GM18519 (cell line): ENCODE measurements around the gene ADAMTS12.

ENCODE experiments used
- ATAC-seq: cut with Tn5 transposase; IDR thresholded peaks from one replicate; pipeline ENCODE4 v1.9.1; 2021; ENCODE audit warnings: mild to moderate bottlenecking, moderate library complexity; ENCODE audit not compliant: unreplicated experiment, low FRiP score

The ADAMTS12 gene

DNA sequence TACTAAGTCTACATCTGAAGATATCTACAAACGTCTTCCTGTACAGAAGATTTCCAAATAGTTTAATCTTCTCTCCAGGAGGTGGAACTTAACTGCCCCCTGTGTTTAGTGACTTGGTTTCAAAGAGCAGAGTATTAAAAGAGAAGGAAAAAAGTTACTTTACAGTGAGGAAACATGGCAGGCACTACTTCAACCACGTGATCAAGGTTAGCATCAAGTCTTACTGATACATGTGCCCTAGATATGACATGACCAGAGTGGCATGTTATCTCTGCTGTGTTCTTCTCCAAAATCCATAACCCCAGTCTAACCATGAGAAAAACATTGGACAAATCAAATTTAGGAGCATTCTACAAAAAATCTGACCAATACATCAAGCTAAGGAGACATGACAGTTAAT, 125.8 kb downstream of the ADAMTS12 start:
- ATAC-seq, result no peak

DNA sequence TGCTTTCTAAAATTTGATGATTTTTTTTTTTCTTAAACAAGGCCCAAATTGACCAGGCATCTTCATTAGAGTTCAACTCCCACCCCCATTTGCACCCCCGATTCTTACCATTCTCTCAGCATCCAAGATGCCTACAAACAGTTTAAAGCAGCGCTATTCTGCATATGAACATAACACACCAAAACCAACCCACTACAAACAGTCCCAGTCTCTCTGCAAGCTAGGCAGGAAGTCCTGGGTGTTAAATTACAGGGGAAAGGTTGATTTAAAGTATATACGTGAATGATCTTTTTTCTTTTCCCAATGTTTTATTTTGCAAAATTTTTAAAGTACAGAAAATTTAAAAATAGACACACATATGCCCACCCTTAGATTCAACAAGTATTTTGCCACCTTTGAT, 127.0 kb downstream of the ADAMTS12 start:
- no peak for ATAC-seq

DNA sequence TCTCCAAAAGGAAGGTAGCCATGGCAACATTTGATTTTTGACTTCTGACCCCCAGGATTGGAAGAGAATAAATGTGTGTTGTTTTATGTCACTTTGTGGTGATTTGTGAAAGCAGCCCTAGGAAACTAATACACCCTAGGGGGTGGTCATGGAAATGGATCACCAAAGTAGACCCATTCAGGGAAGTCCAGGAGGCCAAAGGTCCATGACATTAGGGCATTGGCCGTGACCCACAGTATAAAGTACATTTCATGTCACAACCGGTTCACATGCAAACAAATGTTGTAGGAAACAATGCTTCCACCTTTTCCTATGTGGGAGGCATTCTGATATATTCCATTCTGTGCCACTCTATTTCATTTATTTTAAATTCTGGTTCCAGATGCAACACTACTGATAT, 128.4 kb downstream of the ADAMTS12 start:
- ATAC-seq, result no peak

DNA sequence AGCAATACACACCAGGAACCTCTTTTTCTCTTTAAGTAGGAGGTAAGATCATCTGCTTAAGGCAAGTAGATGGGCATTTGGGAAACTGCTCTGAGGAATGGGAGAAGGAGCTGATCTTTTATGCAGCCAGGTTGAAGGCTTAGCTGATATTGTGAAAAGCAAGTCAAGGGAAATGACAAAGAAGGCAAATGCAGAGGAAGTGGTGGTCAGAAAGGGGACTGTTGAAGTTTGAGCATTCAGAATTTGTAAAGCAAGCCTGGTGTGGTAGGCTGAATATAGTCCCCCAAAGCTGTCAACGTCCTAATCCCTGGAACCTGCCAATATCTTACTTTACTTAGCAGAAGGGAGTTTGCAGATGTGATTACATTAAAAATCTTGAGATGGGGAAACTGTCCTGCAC, 128.9 kb downstream of the ADAMTS12 start:
- ATAC-seq, result no peak

DNA sequence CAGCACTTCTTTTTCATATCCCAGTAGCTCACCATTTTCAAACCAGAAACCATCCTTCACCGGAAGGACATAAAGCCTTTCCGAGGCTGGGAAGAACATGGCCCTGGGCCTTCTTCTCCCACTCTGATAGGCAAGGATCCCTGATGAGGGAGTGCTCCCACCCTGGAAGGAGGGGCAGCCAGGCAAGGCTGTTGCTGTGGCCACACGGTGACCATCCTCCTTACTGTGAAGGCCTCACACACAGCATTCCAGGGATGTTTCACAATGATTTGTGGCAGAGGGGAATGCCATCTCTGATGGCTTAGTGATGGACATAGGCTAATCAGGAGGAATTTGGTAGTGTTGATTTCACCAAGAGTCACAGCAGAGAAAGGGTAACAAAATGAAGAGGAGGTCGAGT, 130.7 kb downstream of the ADAMTS12 start:
- no peak for ATAC-seq

DNA sequence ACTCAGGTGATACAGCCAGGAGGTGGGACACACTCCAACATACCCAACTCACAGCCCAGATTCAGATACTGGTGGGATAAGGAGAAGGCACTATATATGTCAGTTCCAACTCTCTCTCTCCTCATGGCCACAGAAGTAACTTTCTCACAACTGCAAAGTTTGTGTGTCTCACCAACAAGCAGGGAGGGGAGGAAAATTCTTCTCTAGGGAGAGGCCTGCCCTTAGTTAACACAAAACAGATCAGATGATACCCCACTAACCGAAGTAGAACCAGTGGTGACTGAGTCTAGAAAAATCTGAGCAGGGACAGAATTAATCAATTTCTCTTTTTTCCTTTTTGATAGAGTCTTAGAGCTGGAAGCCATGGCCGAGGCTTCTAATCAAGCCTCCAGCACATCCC, 133.1 kb downstream of the ADAMTS12 start:
- no peak for ATAC-seq

DNA sequence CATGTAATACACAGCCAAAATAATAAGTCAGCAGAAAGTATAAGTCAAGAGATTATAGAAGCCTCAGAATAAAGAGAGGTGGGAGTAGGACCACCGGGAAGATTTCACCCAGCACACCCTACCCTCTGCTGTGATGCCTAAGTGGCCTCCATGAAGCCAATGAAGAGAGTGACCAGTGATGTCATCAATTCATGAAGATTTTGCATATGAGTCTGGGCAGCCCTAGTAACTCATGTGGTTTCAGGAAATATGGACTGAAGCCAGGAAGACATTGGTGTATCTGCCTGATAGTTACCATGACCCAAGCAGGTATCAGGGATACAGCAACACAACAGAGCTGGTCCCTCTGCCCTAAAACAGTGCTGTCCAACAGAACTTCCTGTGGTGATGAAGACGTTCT, 135.3 kb downstream of the ADAMTS12 start:
- ATAC-seq, result no peak

DNA sequence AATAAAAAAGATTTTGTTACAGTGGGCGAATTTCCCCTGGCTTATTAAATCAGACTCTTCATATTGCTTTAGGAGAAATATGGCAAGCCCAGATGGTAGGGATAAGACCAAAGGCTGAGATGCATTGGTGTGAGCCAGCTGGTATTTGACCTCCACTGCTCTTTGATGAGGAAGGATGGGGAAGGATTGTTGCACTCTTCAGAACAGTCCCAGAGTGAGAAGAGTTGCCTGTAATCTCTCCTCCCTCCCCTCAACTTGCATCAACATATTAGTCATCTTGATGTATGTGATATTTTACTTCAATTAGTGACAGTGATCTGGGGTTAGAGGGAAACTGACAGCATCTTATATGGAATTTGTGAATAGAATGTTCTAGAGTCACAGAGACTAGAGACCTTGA, 136.6 kb downstream of the ADAMTS12 start:
- ATAC-seq, result no peak

DNA sequence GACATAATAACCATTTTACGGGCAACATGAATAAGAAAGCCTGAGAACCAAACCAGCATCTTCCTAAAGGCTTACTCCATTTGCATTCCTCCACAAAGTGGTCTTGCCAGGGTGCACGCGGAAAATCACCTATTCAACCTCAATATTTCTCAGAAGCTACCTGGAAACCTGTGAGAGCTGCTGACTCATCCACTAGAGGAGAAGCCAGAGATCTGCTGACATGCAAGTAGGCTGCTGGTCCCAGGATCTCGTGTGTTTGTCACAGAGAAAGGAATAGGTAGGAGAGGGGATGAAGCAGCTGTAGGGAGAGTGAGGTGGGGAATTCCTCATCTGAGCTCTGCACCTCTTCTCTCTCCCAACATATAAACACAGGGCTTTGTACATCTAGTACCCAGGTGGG, 138.1 kb downstream of the ADAMTS12 start:
- ATAC-seq, result no peak

DNA sequence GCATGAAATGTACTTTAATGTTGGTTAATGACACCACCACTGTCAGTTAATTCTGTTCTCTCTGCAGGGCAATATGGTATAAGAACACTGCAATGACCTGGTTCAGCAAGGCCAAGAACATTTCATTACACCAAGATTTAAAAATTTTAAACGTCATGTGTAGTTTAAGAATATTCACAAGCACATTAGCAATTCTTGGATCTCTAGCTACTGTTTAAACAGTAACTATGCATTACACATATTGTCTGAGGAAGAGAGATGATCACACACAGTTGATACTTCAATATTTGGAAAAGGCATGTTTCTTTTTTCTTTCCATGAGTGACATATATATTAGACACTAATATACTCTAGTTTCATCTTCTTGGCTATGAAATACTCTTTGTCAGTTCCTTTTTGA, 143.0 kb downstream of the ADAMTS12 start:
- no peak for ATAC-seq

DNA sequence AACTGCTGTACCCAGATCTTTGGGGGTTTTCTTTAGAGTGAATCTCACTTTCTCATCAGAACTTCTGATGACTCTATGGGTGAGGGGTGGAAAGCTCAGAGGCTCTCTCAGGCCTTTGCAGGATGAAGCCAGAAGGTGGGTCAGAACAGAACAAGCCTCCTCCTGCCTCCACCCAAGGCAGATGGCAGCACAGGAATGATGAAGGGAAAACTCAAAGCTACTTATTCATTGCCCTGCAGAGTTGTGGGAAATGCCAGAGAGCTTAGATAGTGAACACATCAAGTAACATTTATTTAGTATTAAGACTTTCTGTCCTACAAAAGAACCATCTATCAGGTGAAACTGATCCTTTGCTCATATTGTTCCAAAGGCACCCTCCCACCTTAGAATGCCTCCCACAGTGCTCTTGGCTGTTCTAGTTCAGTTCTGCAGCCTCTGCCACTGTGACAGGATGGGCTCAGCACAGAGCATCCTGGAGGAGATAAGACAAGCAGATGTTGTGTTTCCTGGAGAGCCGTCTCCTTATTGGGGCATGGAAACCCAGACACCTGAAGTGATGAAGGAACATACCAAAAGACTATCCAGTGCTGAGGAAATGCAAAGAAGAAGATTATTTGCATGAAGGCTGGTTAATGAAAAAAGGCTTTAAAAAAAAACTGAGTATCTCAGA, 146.6 kb downstream of the ADAMTS12 start:
- no peak for ATAC-seq

DNA sequence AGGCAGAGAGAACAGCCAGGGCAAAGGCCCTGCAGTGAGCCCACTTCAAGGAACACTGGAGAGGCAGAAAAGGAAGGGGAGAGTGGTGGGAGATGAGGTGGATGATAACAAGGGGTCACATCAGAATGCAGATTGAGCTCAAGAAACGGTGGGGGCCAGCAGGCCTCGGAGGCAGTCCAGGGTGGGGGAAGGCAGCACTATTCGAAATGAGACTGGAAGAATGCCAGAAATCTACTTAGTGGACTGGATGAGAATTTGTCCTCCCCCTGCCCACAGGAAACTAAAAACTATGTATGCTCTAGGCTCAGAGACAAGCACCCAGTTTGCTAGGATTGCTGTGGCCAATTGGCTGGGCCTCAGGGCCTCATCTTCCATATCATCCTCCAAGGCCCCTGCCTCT, 148.7 kb downstream of the ADAMTS12 start:
- no peak for ATAC-seq

DNA sequence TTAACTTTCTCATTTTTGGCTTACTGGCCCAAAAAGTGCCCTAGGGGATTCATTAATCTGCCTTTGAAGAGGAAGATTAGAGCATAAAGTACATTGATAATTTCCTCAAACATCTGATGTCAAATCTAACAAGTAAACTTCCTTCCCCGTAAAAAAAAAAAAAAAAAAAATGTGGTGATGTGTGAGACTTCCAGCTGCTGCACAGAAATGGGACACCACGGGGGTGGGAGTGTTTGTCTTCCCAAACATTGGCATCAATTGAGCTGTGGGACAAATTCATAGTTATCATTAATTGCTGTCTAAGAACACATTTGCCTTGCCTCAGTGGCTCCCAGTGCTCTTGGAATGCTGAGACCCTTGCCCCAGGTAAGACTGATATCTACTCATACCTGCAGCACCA, 149.6 kb downstream of the ADAMTS12 start:
- no peak for ATAC-seq

DNA sequence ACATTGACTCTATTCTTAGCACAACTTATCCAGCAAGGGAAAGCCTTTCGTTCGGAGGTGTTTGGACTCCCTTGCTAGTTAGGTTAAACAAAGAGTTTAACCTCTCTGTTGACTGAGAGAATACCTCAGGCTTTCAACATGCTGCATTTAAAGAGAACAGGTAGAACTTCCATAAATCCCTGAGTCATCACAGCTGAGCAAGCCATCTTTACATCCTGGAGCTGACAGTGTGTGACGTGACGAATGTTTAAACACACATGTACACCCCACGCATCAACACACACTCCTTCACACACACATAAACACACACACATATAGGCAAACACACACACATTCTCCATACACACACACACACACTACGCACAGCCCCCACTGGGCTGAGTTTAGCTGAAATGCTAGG, 152.8 kb downstream of the ADAMTS12 start:
- ATAC-seq, result no peak

DNA sequence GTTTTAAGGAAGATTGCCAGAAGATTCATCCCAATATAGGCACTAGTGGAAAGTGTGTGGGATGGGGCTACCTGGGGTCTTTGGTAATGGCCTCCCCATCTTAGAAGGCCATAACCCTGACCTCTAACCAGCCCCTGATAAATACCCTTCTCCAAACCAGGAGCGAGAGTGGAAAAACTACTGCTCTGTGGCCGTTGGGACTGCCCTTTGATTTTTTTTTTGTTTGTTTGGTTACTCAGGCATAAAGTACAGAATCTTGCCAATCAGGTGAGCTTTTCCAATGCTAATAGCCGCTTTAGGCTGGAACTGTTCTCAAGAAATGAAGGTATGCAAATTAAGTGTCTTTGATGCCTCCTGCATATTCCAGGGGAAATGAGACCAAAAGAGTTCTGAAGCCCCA, 153.7 kb downstream of the ADAMTS12 start:
- no peak for ATAC-seq

DNA sequence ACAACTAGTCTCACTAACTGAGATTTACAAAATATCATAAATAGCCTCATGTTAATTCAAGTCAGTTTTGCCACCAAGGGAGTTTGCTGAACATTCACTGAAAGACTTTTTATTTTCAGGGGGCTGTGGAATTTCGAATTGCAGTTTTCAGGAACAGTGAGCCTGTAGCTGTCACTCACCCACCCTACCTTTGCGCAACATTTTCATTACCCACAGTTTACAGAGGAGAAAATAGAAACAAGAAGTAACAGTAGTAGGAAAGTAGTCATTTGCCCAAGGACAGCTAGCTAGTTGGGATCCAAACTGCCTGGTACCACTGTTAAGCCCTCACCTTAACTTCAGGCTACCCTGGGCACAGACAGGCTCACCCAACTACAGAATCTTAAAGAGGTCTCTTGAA, 154.1 kb downstream of the ADAMTS12 start:
- ATAC-seq, result no peak

DNA sequence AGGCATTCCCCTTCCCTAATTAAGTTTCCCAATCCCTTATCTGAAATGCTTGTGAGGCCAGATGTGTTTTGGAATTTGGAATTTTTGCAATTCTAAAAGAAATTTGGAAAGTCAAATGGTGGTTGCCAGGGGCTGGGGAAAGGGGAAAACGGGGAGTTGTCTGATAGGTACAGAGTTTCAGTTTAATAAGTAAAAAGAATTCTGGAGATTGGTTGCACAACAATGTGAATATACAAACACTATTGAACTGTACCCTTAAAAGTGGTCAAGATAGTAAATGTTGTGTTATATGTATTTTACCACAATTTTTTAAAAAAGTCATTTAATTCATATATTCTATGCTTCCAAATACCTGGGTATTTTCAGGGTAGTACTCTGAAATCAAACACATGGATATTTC, 154.5 kb downstream of the ADAMTS12 start:
- ATAC-seq, result no peak

DNA sequence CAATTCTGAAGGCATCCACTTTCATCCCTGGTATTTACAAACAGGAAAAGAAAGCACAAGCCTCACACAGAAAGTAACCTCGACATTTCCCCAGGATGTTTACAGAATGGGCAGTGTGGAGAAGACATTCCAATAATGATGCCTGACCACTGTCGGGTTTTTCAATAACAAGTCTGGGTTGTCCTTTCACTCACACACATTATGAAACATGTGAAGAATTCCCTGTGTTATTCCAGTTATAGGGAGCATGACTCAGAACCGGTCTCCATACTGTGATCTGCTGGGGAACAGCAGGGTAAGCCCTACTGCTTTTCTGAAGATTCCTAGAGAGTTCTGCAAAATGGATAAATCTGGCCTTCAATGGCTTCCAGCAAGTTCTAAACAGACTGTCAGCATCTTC, 155.3 kb downstream of the ADAMTS12 start:
- ATAC-seq, result no peak

DNA sequence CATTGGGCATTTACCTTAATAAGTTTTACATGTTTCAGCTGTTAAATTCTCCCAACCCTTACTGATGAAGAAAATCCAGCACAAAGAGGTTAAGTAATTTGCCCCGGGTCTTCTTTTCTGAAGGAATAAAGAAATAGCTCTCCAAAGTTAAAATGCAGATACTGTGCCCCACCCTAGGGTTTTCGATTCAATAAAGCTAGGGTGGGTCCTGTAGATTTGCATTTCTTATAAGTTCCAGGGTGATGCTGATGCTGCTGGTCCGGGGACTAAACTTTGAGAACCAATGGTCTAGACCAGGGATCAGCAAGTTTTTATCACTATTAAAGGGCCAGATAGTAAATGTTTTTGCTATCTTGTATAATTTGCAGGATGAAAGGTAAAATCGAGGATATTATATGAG, 156.7 kb downstream of the ADAMTS12 start:
- ATAC-seq, result no peak

DNA sequence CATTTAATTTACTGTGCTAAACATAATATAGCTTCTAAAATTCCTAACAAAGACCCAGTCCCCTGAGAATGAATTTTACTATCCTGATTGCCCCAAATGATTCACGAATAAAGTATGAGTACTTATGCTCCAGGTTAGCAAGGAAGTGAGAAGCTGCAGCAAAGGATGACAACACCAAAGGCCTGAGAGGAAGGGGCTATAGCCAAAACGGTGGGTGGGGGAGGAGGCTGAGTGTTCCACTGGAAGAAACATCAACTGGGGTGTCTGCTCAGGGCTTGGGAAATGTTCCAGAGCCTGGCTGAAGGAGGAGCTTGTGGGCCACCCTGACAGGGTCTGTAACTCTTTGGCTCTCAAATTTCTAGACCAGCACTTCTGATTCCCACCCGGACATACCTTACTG, 157.3 kb downstream of the ADAMTS12 start:
- ATAC-seq, result no peak

DNA sequence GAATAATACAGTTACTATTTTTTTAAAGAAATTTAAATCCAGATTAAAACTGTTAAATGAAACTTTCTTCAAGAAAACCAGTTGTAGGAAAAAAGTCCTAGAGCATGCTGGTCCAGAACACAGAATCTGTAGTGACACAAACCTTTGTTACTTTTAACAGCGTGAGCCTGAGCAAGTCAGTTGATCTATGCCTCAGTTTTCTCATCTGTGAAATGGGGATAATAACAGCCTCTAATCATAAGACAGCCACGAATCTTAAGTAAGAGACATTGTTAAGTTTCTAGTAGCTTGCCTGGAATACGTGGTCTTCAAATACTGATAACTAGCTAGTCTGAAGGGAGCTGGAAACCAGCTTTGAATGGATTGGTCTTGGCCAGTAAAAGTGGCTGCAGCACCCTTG, 158.6 kb downstream of the ADAMTS12 start:
- ATAC-seq, result no peak

DNA sequence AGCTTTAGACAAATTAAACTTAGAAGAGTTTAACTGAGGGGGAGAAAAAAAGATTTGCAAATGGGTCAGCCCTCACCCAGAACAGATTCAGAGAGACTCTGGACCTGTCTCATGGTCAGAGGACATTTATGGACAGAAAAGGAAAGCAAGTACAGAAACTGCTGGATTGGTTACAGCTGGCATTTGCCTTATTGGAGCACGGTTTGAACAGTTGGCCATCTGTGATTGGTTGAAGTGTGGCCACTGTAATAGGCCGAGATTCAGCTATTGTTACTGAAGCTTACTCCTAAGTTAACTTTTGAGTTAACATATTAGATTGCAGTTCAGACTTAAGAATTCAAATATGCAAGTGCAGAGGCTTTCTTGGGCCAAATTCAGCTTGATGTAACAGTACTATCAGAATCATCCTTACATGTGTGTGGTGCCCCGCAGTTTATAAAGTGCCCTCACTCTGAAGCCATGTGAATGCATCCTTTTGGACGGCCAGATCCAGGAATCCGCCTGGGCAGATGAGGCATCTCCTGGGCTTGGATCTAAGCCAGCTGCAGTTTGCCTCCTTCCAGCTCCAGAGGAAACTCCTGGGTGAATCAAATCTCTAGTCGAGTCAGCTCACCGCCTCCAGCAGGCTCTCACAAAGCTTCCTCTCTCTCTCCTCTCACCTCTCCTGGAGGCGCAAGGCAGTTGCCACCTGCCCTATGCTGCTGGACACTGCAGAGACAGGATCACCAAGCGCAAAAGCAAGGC, 165.2 kb downstream of the ADAMTS12 start:
- no peak for ATAC-seq
